Measurements from ENCODE around the gene GRIP1.

The GRIP1 gene

DNA sequence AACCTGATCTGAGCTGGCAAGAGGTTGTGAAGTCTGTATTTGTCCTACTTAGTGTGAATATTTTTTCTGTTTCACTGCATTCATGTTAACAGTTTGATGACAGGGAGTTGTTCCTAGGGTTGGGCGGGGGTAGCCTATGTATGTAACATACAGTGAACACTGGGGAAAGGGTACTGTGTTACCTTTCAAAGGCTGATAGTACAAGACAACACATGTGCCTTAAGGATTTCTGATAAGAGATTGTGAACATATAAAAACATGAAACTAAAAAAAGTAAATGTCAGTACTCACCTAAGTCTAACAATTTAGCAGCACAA, 30.5 kb upstream of the GRIP1 start:
- Histone ChIP-seq H3K9ac (ENCODE audit: low read length in 2 of 2) (no peak overlapping the region), H3K36me3 (ENCODE audit: control insufficient read depth in 2 of 2, insufficient read depth in 2 of 2, low read length in 2 of 2) (no peaks in the 10 kb centered on the region), H3K4me1 (ENCODE audit: control insufficient read depth, insufficient read depth, low read length) (no peaks in the 10 kb centered on the region), H3K4me3 (ENCODE audit: low read length in 2 of 2) (no peak overlapping the region), H3K27me3 (ENCODE audit: control insufficient read depth in 1 of 2, insufficient read depth in 2 of 2, low read length in 2 of 2) (no peaks in the 10 kb centered on the region), H3K9me3 (ENCODE audit: control insufficient read depth in 2 of 2, low read length in 2 of 2) (no peaks in the 10 kb centered on the region), H3K27ac (ENCODE audit: low read length) (no peak overlapping the region)

DNA sequence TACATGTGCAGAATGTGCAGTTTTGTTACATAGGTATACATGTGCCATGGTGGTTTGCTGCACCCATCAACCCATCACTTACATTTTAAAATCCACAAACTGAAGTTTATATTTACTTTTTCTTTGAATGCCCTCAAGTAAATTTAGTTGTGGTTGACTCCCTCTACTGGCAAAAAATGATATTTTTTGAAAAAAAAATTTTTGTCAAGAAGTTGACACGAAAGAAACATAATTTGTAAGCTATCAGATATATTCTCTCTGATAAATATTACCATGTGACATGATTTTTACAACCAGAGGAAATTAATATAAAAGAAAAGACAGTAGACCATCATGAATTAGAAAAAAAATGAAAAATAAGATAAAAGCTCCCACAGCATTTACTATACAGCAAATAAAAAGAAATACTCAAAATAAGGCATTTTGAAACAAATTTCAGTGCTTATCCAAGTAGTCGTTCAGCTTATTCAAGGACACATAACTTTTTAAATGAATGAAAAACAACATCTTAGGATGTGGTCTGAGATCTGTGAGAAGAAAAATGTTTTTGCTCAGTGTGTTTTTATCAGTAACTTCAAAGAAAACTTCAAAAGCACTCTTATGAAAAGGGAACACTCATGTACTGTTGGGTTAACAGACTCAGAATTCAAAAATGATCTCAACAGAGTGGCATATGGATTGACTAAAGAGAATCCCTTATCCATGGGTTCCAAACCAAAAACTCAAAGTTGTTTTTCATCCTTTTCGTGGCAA, 30.0 kb upstream of the GRIP1 start:
- Histone ChIP-seq H3K36me3 (ENCODE audit: control insufficient read depth in 2 of 2, insufficient read depth in 2 of 2, low read length in 2 of 2) (no peaks in the 10 kb centered on the region), H3K9ac (ENCODE audit: low read length in 2 of 2) (no peak overlapping the region), H3K4me3 (ENCODE audit: low read length in 2 of 2) (no peak overlapping the region), H3K9me3 (ENCODE audit: control insufficient read depth in 2 of 2, low read length in 2 of 2) (no peaks in the 10 kb centered on the region), H3K27ac (ENCODE audit: low read length) (no peak overlapping the region), H3K27me3 (ENCODE audit: control insufficient read depth in 1 of 2, insufficient read depth in 2 of 2, low read length in 2 of 2) (no peaks in the 10 kb centered on the region), H3K4me1 (ENCODE audit: control insufficient read depth, insufficient read depth, low read length) (no peaks in the 10 kb centered on the region)

DNA sequence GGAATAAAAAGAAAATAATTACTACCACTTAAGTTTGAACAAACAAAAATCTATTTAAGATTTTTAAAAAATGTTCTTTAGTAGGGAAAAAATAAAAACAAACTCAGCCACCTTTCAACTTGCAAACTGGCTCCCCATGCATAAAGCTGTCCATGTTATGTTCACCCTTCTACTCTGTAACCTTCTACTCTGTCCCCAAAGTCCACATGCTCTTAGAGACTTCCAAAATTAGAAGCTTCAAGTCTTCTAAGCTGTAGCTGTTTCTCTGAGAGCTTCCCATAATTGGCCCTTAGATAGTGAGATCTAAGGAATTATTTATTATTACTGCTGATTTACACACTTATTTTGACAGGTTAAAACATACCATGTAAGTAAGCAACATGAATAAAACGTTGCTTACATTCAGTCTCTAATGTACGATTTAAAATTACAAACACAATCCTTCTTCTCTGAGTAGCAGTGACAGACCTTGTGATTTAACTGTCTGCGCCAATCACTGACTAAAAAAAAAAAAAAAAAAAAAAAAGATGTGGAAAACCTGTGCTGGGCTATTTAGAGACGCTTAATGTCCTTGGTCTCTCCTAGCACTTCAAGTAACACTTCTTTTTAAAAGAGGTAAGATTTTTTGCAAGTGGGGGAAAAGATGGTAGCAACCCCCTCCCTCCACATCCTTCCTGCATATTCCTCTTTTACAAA, 28.3 kb upstream of the GRIP1 start:
- Histone ChIP-seq H3K4me3 (ENCODE audit: low read length in 2 of 2) (no peak overlapping the region), H3K27me3 (ENCODE audit: control insufficient read depth in 1 of 2, insufficient read depth in 2 of 2, low read length in 2 of 2) (no peaks in the 10 kb centered on the region), H3K27ac (ENCODE audit: low read length) (no peak overlapping the region), H3K36me3 (ENCODE audit: control insufficient read depth in 2 of 2, insufficient read depth in 2 of 2, low read length in 2 of 2) (no peaks in the 10 kb centered on the region), H3K4me1 (ENCODE audit: control insufficient read depth, insufficient read depth, low read length) (no peaks in the 10 kb centered on the region), H3K9me3 (ENCODE audit: control insufficient read depth in 2 of 2, low read length in 2 of 2) (no peaks in the 10 kb centered on the region), H3K9ac (ENCODE audit: low read length in 2 of 2) (no peak overlapping the region)

DNA sequence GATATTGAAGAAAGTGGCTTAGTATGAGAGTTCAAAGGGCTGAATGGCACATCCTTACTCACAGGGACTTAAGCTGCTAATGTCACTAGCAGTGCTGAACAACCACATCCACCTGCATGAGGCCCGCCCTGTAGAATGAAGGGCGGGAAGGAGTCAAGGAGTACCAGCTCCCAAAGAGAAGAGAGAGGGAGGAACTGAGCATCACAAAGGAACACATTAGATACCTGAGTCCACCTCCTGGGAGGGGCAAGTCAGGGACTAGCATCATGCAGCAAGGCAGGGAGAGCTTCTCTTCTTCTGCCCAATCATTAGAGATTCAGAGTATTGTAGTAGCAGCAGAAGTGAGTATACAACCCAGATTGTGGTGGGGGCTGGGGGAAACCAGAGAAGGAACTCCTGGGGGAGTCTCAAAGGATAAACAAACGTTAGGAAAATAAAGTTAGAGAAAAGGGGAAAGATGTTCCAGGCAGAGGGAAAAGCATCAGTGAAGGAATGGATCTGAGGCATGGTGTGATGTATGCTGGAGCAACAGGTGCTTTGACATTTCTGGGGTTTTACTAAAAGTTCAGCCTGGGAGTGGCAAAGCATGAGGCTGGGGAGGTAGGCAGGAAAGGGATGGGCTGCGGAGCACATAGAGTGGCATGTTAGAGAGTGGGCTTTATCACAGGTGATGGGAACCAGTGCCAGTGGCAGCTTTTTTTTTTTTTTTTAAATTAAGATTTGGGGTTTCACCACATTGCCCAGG, 21.0 kb upstream of the GRIP1 start:
- H3K27me3 ChIP-seq (ENCODE audit: control insufficient read depth in 1 of 2, insufficient read depth in 2 of 2, low read length in 2 of 2) = no peaks in the 10 kb centered on the region
- no peak overlapping the region for H3K9ac ChIP-seq (ENCODE audit: low read length in 2 of 2)
- H3K27ac ChIP-seq (ENCODE audit: low read length) = no peak overlapping the region
- H3K9me3 ChIP-seq (ENCODE audit: control insufficient read depth in 2 of 2, low read length in 2 of 2) = no peaks in the 10 kb centered on the region
- H3K4me1 ChIP-seq (ENCODE audit: control insufficient read depth, insufficient read depth, low read length) = no peaks in the 10 kb centered on the region
- H3K4me3 ChIP-seq (ENCODE audit: low read length in 2 of 2) = no peak overlapping the region
- no peaks in the 10 kb centered on the region for H3K36me3 ChIP-seq (ENCODE audit: control insufficient read depth in 2 of 2, insufficient read depth in 2 of 2, low read length in 2 of 2)

DNA sequence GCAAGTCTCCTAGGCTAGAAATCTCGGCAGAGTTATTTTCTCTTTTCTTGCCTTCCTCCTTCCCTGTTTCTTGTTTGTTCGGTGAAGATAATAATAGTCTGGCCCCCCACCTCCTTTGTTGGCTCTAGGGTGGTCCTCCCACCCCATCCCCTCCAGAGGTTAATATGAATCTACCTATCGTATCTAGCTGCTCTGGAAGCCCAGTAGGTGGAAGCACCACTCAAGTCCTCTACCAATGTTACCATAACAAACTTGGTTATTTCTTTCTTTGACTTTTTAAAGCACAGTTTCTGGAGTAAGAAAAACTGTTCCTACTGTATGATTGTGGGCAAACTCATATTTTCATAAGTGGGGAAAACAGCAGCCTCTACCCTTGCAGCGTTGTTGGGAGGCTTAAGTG, 19.7 kb upstream of the GRIP1 start:
- Histone ChIP-seq H3K9ac (ENCODE audit: low read length in 2 of 2) (no peak overlapping the region), H3K9me3 (ENCODE audit: control insufficient read depth in 2 of 2, low read length in 2 of 2) (no peaks in the 10 kb centered on the region), H3K36me3 (ENCODE audit: control insufficient read depth in 2 of 2, insufficient read depth in 2 of 2, low read length in 2 of 2) (no peaks in the 10 kb centered on the region), H3K27ac (ENCODE audit: low read length) (no peak overlapping the region), H3K27me3 (ENCODE audit: control insufficient read depth in 1 of 2, insufficient read depth in 2 of 2, low read length in 2 of 2) (no peaks in the 10 kb centered on the region), H3K4me1 (ENCODE audit: control insufficient read depth, insufficient read depth, low read length) (no peaks in the 10 kb centered on the region), H3K4me3 (ENCODE audit: low read length in 2 of 2) (no peak overlapping the region)

DNA sequence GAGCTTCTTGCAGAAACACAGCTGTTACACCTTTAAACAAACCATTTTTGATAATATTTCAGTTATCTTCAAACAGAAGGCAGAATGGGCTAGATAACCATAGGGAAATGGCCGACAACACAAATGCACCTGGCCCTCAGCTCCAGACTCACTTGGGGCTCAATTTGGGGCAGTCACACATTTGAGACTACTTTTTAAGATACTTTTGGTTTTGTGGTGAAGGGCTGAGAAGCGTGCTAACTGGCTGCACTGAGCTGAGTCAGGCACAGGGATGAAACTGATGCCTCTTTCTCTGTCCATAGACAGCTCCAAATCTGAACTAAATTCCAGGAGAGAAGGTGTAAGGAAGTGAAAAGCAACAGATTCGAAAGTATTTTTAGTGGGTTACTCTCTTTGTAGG, 18.5 kb upstream of the GRIP1 start:
- Histone ChIP-seq H3K9ac (ENCODE audit: low read length in 2 of 2) (no peak overlapping the region), H3K27ac (ENCODE audit: low read length) (no peak overlapping the region), H3K9me3 (ENCODE audit: control insufficient read depth in 2 of 2, low read length in 2 of 2) (no peaks in the 10 kb centered on the region)

DNA sequence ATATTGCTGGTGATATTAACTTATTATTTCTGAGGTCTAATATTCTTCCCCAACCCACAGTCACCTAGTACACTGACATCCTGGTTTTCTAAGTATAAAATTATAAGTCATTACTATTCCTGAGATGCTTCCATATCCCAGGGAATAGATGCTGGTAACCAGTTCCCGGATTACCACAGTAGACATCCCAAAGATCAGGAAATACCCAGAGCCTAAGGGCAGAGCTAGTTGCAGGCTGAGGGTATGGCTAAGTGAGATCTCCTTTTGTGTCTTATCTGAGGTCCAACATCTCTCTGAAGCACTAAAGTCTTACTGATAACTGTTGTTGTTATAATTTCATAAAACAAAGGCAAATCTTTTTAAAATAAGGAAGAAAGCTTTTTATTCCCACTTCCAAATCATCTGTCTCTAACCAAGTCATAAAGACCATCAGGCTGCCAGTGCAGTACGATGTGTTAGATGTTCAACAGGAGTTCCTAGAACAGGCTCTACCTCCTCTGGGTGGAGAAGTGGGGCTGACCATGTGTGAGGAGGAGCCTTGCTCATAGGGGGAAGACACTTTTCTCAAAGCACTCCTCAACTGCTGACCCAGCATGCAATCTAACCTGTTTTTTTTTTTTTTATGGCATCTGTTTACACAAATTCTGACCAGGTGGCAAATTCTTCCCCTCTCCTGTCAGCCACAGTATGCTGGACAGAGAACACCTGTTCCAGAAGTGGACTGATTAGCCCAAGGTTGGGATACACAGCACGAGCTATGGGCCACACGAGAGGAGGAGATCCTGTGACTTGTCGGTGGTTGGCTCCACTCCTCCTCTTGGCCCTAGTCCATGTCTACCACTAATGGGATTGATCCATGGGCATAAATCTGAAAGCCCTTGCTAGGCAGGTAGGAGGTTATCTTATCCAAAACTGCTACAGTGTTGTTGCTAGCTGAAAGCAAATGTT, 16.1 kb upstream of the GRIP1 start:
- Histone ChIP-seq H3K36me3 (ENCODE audit: control insufficient read depth in 2 of 2, insufficient read depth in 2 of 2, low read length in 2 of 2) (no peaks in the 10 kb centered on the region), H3K4me3 (ENCODE audit: low read length in 2 of 2) (no peak overlapping the region), H3K27me3 (ENCODE audit: control insufficient read depth in 1 of 2, insufficient read depth in 2 of 2, low read length in 2 of 2) (no peaks in the 10 kb centered on the region), H3K9ac (ENCODE audit: low read length in 2 of 2) (no peak overlapping the region), H3K4me1 (ENCODE audit: control insufficient read depth, insufficient read depth, low read length) (no peaks in the 10 kb centered on the region), H3K9me3 (ENCODE audit: control insufficient read depth in 2 of 2, low read length in 2 of 2) (no peaks in the 10 kb centered on the region), H3K27ac (ENCODE audit: low read length) (no peak overlapping the region)

More for the DNA sequence above, 18.5 kb upstream of the GRIP1 start:
- Histone ChIP-seq H3K27me3 (ENCODE audit: control insufficient read depth in 1 of 2, insufficient read depth in 2 of 2, low read length in 2 of 2) (no peaks in the 10 kb centered on the region), H3K4me1 (ENCODE audit: control insufficient read depth, insufficient read depth, low read length) (no peaks in the 10 kb centered on the region), H3K36me3 (ENCODE audit: control insufficient read depth in 2 of 2, insufficient read depth in 2 of 2, low read length in 2 of 2) (no peaks in the 10 kb centered on the region), H3K4me3 (ENCODE audit: low read length in 2 of 2) (no peak overlapping the region)

DNA sequence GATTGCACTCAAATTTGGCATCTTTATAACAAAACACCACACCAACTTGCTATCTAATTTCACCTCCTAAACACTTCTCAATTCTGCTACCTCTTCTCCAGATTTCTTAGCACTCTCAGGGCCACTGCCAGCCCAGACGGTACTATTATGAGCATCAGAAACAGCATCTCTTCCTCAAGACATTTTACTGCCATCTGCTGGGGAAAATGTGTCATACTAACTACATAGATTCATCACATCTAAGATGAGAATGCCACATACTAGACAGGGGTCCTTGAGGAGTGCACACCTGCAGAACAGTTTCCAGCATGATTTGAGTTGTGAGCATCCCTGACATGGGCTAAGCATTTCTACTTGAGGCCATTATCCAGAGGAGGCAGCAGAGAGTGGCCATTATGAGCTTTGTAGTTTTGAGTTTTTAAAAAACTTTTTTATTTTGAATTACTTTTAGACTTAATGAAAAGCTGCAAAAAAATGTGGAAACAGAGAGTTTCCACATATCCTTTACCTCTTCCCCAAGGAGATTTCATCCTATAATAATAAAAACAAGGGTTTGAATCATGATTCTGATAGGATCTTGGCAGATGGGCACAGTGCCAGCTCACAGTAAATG, 15.1 kb upstream of the GRIP1 start:
- no peaks in the 10 kb centered on the region for H3K4me1 ChIP-seq (ENCODE audit: control insufficient read depth, insufficient read depth, low read length)
- no peaks in the 10 kb centered on the region for H3K36me3 ChIP-seq (ENCODE audit: control insufficient read depth in 2 of 2, insufficient read depth in 2 of 2, low read length in 2 of 2)
- no peak overlapping the region for H3K4me3 ChIP-seq (ENCODE audit: low read length in 2 of 2)
- H3K27me3 ChIP-seq (ENCODE audit: control insufficient read depth in 1 of 2, insufficient read depth in 2 of 2, low read length in 2 of 2) = no peaks in the 10 kb centered on the region
- H3K27ac ChIP-seq (ENCODE audit: low read length) = no peak overlapping the region
- H3K9ac ChIP-seq (ENCODE audit: low read length in 2 of 2) = no peak overlapping the region
- H3K9me3 ChIP-seq (ENCODE audit: control insufficient read depth in 2 of 2, low read length in 2 of 2) = no peaks in the 10 kb centered on the region

DNA sequence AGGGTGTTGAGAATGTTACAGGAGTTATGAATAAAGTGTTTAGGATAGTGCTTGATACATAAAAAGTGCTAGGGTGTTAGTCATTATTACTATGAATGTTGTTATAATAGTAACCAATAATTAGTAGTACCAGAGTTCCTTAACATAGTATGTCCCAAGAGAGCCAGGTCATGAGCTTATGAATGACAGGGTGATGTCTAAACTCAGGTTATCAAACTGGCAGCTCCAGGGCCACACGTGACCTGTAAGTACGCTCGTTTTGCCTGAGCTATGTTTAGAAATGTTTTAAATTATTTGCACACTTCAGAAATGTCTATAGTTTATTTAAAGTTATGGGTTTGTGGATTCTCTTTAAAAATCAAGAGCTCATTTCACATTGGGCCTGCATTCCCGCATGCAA, 14.1 kb upstream of the GRIP1 start:
- Histone ChIP-seq H3K9me3 (ENCODE audit: control insufficient read depth in 2 of 2, low read length in 2 of 2) (no peaks in the 10 kb centered on the region), H3K27ac (ENCODE audit: low read length) (no peak overlapping the region), H3K27me3 (ENCODE audit: control insufficient read depth in 1 of 2, insufficient read depth in 2 of 2, low read length in 2 of 2) (no peaks in the 10 kb centered on the region), H3K9ac (ENCODE audit: low read length in 2 of 2) (no peak overlapping the region), H3K4me1 (ENCODE audit: control insufficient read depth, insufficient read depth, low read length) (no peaks in the 10 kb centered on the region), H3K36me3 (ENCODE audit: control insufficient read depth in 2 of 2, insufficient read depth in 2 of 2, low read length in 2 of 2) (no peaks in the 10 kb centered on the region), H3K4me3 (ENCODE audit: low read length in 2 of 2) (no peak overlapping the region)

DNA sequence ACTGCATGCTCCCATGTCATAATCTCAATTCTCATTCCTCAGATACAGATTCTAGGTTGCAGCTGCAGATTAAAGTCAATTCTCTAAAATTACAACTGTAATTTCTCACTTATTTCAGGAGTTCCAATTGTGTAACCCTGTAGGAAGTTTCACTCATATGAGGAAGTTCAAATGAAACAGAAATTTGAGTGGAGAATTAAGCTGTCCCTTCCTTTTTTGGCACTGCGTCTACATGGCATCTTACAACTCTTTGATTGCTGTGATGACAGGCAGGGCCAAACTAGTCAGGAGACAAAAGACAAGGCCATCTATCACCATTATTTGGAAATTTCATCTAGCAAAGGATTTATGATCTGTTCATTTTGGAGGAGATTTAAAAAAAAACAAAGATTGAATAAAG, 13.3 kb upstream of the GRIP1 start:
- H3K27me3 ChIP-seq (ENCODE audit: control insufficient read depth in 1 of 2, insufficient read depth in 2 of 2, low read length in 2 of 2) = no peaks in the 10 kb centered on the region
- H3K27ac ChIP-seq (ENCODE audit: low read length) = no peak overlapping the region
- no peak overlapping the region for H3K9ac ChIP-seq (ENCODE audit: low read length in 2 of 2)
- H3K36me3 ChIP-seq (ENCODE audit: control insufficient read depth in 2 of 2, insufficient read depth in 2 of 2, low read length in 2 of 2) = no peaks in the 10 kb centered on the region
- H3K4me1 ChIP-seq (ENCODE audit: control insufficient read depth, insufficient read depth, low read length) = no peaks in the 10 kb centered on the region
- H3K9me3 ChIP-seq (ENCODE audit: control insufficient read depth in 2 of 2, low read length in 2 of 2) = no peaks in the 10 kb centered on the region
- H3K4me3 ChIP-seq (ENCODE audit: low read length in 2 of 2) = no peak overlapping the region
